HG03175 (cell line): Measurements from ENCODE around the gene SLC2A5.
A peak's percentile ranks its signal among the peaks of the same experiment; 100 is the strongest.

Experiments
- ATAC-seq: cut with Tn5 transposase; IDR thresholded peaks from one replicate; pipeline ENCODE4 v1.9.1; 2021; ENCODE audit warnings: mild to moderate bottlenecking, moderate library complexity; ENCODE audit not compliant: unreplicated experiment

SLC2A5 gene

DNA sequence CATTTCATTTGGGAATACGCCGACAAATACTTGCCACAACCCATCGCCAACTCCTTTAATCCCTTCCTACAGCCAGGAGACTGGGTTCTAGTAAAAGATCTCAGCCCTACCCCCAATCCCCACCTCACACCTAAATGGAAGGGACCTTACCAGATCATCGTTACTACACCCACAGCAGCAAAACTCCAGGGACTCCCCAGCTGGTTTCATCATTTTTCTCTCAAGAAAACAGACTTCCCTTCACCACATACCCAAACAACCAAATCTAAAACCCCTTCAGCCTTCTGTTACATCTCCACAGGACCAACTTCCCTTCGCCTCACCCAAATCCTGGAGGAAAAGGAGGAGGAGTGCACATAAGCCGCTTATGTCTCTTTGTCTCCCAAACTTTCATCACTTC, 23.7 kb upstream of the SLC2A5 start:
- no peak for ATAC-seq

DNA sequence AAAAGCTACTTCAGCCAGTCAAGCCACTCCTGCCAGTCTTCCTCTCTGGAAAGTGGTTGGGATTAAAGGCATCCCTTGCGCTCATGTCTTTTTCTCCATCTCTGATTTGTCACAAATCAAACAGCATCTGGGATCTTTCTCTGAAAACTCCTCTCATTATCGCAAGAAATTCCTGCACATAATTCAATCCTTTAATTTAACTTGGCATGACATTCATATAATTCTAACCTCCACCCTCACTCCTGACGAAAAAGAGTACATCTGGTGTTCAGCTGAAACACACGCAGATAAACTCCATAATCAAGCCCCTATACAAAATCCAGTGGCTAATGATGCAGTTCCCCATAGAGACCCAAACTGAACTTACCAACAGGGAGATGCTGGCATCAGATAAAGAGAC, 19.4 kb upstream of the SLC2A5 start:
- no peak for ATAC-seq

DNA sequence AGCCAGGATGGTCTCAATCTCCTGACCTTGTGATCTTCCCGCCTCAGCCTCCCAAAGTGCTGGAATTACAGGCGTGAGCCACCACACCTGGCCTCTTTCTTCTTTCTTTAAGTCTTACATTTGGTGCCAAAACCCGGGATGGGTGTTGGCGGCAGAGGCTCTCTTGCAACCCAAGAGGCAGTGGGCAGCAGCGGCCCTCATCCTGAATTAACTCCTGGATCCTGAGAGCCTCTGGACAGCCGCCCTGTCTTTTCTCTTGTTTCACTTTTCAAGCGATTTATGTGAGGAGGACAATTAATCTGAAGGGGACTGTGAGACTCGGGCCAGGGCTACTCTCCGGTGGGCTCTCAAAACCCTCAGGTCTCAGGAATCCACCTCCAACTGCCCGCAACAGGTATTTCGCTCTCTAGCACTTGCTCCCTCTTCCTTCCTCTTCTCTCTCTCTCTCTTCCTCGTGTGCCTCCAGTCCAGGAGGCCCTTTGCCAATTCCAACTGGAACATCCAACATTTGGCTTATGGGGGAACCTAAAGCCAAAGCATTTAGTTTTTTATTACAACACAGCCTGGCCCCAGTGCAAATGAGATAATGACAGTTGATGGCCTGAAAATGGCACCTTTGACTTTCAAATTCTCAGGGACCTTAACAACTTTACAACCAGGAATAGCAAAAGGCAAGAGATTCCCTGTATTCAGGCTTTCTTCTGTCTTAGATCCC, 18.1 kb upstream of the SLC2A5 start:
- no peak for ATAC-seq

DNA sequence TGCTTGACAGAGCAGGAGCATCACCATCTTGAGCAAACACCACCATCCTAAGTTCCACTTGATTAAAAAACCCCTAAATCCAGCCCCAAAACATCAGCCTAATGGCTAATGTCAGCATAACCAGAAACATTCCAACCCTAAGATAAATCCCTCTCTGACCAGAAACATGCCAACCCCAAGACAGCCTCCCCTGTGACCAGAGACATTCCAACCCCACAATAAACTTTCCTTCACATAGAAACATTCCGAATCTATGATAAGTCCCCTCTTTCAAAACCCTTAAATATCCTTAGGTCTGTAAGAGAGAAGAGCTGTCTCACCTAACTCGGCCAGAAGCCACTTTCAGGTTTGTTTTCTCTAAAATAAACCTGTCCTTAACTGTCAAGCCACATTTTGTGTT, 17.4 kb upstream of the SLC2A5 start:
- no peak for ATAC-seq

DNA sequence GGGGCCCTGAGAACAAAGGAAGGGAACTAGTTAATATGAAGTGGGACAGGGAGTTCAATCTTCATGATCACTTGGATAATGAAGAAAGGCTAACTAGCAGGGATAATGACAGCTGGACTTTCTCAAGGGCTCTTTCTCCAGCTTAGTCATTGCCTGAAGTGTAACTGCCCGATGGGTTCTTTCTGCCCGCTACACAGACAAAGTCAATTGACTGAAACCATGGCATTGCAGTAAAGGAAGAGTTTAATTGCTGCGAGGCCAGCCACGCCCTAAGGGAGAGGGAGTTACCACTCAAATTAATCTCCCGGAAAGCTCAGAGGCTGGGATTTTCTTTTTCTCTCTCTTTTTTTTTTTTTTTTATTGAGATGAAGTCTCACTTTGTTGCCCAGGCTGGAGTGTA, 16.6 kb upstream of the SLC2A5 start:
- no peak for ATAC-seq

DNA sequence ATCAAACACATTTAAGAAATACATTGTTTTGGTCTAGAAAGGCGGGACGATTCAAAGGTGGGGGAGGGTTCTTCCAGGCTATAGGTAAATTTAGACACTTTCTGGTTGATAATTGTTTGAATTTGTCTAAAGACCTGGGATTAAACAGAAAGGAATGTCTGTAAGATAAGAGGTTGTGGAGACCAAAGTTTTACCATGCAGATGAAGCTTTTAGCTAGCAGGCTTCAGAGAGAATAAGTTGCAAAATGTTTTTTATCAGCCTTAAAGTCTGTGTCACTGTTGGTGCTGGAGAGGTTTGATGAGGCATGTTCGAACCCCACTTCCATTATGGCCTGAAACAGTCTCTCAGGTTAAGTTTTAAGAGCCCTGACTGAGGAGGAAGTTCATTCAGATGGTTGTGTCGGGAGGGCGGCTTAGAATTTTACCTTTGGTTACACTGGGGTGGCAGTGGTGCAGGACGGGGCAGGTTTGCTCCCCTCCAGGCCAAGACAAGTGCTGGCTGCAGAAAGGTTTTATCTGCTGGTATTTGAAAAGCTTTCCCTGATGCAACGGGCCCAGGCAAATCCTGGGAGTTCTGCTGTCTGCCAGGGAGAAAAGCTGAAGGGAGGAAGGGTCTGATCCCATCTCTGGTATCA, 16.0 kb upstream of the SLC2A5 start:
- ATAC-seq: no peak

DNA sequence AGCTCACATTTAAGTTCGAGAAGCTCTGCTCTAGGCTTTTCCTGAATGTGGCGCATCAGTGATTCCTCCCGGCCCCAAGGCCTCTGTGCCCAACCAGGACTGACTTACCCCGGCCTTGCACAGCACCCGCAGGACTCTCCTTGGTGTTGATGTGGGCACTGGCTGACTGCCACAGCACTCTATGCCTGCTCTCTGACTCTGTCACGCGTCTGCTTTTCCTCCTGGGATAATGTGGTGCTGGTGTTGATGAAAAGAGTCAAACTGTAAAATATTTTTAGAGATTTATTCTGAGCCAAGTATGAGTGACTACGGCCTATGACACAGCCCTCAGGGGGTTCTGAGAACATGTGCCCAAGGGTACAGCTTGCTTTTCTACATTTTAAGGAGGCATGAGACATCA, 15.5 kb upstream of the SLC2A5 start:
- ATAC-seq: no peak

DNA sequence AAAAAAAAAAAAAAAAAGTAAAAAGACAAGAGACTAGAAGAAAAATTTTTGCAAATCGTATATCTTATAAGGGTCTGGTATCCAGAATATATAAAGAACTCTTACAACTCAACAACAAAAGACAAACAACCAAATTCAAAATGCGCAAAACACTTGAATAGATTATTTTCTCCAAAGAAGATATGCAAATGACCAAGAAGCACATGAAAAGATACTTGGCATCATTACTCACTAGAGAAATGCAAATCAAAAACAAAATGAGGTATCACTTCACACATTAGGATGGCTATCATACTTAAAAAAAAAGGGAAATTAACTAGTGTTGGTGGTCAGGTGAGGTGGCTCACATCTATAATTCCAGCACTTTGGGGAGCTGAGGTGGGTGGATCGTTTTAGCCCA, 12.0 kb upstream of the SLC2A5 start:
- no peak for ATAC-seq

DNA sequence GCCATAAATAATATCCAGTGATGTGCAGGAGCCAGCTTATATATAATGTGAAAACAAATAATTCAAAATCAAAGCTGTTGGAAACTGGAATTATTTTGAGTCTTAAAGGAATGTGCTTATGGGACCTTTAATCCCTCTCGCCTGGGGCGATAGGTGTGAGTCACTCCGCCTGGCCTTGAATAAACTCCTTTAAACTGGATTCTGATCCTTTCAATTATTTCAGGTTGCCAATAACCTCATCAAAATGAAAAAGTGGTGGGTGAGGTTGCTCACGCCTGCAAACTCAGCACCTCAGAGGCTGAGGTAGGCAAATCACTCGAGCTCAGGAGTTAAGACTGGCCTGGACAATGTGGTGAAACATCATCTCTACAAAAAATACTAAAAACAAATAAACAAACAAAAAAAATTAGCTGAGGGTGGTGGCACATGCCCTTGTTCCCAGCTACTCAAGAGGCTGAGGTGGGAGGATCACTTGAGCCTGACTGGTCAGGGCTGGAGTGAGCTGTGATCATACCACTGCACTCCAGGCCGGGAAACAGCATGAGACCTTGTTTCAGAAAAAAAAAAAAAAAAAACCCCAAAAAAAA, 11.4 kb upstream of the SLC2A5 start:
- no peak for ATAC-seq

DNA sequence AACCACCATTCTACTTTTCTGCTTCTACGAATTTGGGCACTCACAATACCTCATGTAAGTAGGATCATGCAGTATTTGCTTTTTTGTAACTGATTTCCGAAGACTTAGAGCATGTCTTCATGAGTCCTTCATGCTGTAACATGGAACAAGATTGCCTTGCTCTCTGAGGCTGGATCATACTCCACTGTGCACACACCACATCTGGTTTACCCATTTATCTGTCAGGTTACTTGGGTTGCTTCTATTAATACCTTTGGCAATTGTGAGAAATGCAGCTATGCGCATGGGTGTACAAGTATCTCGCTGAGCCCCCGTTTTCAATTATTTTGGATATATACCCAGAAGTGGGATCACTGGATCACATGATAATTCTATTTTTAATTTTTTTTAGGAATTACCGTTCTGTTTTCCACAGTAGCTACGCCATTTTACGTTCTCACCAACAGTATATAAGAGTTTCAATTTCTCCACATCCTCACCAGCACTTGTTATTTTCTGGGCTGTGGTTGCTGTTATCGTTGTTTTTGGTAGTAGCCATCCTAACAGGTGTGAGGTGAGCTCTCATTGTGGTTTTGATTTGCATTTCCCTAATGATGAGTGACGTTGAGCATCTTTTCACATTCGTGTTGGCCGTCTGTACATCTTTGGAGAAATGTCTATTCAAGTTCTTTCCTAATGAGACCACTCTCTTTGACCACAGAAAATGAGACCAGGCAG, 10.7 kb upstream of the SLC2A5 start:
- peak; percentile 48 for ATAC-seq

DNA sequence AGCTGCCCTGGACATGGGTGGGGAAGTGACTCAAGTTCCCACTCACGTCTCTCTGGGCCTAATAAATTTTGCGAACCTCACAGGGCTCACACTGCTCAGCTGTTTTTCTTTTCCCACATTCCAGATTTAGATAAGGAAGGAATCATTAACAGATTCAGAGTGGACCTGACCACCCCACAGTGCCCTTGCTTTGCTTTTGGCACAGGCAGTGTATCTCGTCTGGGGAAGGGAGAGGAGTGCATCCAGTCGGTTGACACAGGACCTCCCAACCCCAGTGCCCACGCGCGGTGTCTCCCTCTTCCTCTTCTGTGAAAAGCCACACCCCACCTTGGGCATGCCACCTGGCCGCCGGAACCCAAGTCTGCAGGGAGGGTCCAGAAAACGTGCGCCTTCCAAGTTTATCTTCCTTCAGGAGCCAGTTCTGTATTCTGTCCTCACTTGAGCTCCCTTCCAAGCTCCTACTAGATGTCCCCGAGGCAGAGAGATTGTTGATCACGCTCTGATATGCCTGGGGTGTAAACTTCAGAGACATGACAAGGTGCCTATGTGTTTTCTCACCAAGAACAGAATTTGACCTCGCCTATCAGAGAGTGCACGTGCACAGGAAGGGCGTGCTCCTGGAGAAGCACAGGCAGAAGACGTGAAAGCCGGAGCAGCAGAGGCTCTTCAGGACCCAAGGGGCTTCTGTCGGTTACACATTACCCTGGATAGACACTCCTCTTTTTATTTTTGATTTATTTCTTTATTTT, 9.5 kb upstream of the SLC2A5 start:
- ATAC-seq: no peak

DNA sequence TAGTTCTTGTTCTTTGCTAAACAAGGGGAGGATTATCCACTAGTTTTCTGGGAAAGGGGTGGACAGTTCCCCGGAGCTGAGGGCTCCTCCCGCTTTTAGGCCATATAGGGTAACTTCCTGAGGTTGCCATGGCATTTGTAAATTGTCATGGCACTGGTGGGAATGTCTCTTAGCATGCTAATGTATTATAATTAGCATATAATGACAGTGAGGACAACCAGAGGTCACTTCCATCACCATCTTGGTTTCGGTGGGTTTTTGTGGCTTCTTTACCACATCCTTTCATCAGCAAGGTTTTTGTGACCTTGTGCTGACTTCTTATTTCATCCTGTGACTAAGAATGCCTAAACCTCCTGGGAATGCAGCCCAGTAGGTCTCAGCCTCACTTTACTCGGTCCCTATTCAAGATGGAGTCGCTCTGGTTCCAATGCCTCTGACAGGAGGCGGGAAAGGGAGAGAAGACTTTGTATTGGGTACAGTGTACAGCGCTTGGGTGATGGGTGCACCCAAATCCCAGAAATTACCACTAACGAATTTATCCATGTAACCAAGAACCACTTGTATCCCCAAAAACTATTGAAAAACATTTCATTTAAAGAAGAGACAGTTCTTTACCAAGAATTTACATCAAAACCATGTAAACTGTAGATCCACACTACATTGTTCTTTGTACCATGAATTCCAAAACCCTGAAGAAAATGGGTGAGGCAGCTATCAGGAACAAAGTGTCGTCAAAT, 8.7 kb upstream of the SLC2A5 start:
- no peak for ATAC-seq

DNA sequence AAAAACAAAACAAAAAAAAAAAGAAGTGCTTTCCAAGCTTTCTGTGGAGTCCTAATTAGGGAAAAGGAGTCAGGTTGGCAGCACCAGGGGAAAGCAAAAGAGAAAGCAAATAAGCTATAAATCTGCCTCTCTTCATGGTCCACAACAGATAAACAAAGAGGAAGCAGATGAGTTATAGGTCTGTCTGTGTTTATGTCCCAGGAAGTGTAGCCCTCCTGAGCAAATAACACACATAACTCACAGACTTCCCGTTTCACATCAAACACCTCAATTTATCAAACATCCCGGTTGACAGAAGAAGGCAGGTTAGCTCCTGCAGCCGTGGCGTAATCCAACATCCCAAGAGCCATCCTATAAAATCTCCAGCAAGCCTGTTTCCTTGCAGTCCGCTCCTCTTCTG, 5.6 kb upstream of the SLC2A5 start:
- ATAC-seq: no peak

DNA sequence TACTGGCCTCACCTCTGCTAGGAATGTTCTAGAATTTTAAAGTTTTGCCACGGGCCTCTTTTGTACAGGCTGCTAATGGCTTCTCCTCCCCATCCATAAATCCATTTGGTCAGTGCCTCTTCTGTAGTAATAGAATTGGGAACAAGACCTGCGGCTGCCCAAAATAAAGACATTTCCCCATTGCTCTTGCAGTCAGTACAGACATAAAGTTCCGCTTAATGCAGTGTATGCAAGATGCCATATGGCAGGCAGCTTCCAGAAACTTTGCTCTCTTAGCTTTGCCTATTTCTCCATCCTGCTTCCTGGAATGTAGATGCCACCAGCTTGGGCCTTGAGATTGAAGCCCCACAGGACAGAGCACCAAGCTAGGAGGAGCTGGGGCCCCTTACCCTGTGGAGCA, 3.7 kb upstream of the SLC2A5 start:
- ATAC-seq: no peak

DNA sequence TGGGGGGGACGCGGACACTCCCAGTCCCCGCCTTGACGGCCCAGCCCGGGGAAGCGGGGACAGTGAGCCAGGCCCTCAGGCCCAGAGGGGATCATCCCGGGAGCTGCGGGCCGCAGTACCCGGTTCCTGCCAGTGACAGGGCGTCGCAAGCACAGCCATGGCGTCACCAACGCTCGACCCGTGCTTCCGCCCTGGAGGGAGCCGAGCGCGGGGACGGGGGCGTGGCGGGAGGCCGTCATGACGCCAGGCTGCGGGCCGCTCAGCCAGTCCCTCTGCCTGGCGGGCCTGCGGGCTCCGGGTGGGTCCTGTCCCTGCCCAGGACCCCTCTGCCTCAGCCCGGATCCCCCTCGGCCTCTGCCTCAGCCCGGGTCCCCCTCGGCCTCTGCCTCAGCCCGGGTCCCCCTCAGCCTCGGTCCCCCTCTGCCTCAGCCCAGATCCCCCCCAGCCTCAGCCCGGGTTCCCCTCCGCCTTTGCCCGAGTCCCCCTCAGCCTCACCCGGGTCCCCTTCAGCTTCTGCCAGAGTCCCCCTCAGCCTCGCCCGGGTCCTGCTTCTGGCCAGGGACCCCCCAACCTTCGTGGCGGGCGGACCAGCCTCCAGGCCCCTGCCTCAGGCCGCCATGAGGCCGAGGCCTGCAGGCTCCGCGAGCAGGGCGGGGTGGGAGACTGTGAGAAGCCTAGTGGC, 2.3 kb upstream of the SLC2A5 start:
- no peak for ATAC-seq

DNA sequence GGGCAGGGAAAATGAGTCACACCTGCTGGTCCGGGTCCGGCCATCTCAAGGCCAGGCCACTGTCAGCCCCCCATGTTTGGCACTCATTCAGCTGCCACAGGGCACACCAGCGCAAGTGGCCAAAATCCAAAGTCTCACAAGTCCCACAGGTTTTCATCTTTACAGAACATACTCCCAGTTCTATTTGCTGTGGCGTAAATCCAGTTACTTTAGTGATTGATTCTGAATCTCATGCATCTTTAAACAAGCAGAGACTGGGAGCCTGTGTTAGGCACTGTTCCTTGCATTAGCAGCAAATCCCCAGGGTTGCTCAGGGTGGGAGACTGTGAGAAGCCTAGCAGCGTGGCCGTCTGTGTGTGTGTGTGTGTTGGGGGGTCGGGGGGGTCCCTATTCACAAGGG, 1.1 kb upstream of the SLC2A5 start:
- no peak for ATAC-seq

DNA sequence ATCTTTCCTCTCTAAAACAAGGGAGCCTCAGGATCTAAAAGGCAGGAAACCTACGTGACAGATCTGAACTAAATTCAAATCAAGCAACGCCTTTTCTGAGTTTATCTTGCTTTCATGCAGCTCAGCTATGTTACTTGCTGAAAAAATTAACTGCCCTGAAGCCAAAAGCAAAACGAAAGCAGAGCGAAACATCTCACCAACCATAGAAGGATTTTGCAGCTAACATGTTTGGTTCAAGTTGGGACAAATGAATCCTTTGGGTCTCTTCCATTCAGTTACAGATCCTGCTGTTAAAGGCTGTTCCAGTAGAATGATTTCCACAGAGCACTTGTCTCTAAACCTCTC, 482 bp downstream of the SLC2A5 start:
- no peak for ATAC-seq

DNA sequence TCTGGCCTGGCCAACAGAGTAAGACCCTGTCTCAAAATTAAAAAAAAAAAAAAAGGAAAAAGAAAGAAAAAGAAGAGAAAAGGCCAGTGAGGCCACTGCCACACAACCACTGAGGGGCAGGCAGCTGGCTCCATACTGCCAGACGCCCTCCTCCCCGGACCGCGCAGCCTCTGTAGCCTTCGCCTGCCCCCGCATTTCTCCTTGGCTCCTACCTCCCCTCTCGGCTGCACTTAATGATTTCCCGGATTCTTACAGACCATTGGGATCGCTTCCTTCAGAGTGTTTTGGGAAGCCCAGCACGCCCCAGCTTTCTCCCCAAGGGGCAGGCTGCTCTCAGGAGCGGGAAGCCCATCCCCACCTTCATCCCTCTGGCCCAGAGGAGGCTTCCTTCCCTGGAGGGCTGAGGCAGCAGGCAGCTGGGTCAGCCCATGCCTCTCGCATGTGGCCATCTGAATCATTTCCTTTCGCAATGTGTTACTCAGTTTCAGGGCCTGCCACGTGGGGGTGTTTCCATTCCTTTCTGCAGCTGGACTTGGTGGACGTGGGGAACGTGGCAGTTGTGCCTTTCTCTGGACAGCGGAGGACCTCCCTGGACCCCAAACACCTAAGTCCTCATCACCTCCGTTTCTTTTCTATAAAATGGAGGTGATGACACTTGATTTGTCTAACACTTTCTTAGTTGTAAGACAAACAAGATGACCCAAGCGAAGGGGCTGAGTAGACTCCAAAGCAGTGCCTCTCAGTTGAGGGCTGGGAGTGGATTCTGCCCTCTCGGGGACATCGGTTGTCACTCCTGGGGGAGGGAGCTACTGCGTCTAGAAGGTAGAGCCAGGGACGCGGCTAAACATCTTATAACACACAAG, 2.3 kb downstream of the SLC2A5 start:
- no peak for ATAC-seq

DNA sequence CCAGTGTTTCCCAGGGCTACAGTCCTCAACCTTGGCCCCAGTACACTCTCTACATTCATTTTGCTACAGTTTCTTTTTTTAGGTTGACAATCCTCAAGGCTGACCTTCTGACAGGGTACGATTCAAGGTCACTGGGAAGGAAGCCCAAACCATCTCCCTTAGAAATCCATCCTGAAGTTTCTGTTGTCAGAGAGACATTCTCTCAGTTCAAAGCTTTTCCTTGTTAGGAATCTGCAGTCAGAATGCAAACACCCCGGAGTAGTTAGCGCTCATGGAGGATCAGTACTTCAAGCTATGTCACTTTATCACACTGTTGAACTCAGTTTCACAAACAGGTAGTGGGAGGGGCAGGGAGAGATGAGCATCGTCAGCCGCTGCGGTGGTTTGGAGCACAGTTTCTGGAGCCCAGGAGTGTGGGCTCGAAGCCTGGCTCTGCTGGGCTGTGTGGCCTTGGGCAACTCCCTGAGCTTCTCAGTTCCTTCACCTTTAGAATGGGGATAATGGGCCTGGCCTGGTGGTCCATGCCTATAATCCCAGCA, 4.2 kb downstream of the SLC2A5 start:
- ATAC-seq: no peak
